CD8-positive, alpha-beta memory T cell (primary cell): ENCODE results near the gene SLC16A8. TPM values are rescaled to one million over a fixed set of nuclear protein-coding genes. Genes with fewer than 3 reads are reported as not detected.
"Not testable (repeated sequence)": the region's sequence is repeated elsewhere in the genome, so short reads cannot be mapped to it uniquely, and the experiment has no call there.

Experiments used
- CTCF ChIA-PET: fragments of 350-600 bp; sonication (Branson Sonifier 250); formaldehyde crosslinking; loops from one replicate; lab custom pipeline; 2021; ENCODE audit warnings: antibody characterized with exemption; lab: Charles Lee
- POLR2A ChIA-PET: fragments of 350-600 bp; sonication (Branson Sonifier 250); formaldehyde crosslinking; loops from one replicate; lab custom pipeline; 2021; ENCODE audit warnings: antibody characterized with exemption; lab: Charles Lee
- DNase-seq, 5 donors: peaks; one replicate each; pipeline versions ENCODE4 v3.0.0 to v3.0.0-alpha.2; 2020 to 2022; ENCODE audit warnings: mixed read lengths in 1 of 5
- H3K27ac ChIP-seq: one replicate; pipeline ENCODE4 v1.7.0; 2013; ENCODE audit warnings: low read depth, mild to moderate bottlenecking, low read length, moderate library complexity
- H3K27me3 ChIP-seq: 2 replicates; pipeline ENCODE4 v1.7.0; 2013; ENCODE audit warnings: low read length, mild to moderate bottlenecking; ENCODE audit not compliant: insufficient read depth, poor library complexity, severe bottlenecking
- H3K36me3 ChIP-seq: 2 replicates; pipeline ENCODE4 v1.7.0; 2013; ENCODE audit warnings: mild to moderate bottlenecking, low read length, moderate library complexity; ENCODE audit not compliant: insufficient read depth
- H3K4me1 ChIP-seq: 2 replicates; pipeline ENCODE4 v1.7.0; 2013; ENCODE audit warnings: mild to moderate bottlenecking, low read length, moderate library complexity; ENCODE audit not compliant: insufficient read depth
- H3K4me3 ChIP-seq: 2 replicates; pipeline ENCODE4 v1.7.0; 2013; ENCODE audit warnings: mild to moderate bottlenecking, low read length
- H3K9me3 ChIP-seq: 2 replicates; pipeline ENCODE4 v1.7.0; 2013; ENCODE audit warnings: mild to moderate bottlenecking, low read length
- H3K27ac Mint-ChIP-seq, 8 donors: one replicate each; pipeline ENCODE4 v1.8.0; 2020 to 2021; ENCODE audit warnings: mixed read lengths in 8 of 8, mild to moderate bottlenecking in 6 of 8, inconsistent platforms in 3 of 8, moderate library complexity in 3 of 8
- H3K27me3 Mint-ChIP-seq, 2 donors: one replicate each; pipeline ENCODE4 v1.8.0; 2020 to 2021; ENCODE audit warnings: mixed read lengths in 2 of 2, mild to moderate bottlenecking in 1 of 2, moderate library complexity in 1 of 2
- H3K36me3 Mint-ChIP-seq, 3 donors: one replicate each; pipeline ENCODE4 v1.8.0; 2020 to 2021; ENCODE audit warnings: mixed read lengths in 3 of 3, inconsistent platforms in 1 of 3, mild to moderate bottlenecking in 1 of 3
- H3K4me1 Mint-ChIP-seq, 3 donors: one replicate each; pipeline ENCODE4 v1.8.0; 2020 to 2021; ENCODE audit warnings: mixed read lengths in 3 of 3, inconsistent platforms in 1 of 3, mild to moderate bottlenecking in 1 of 3
- H3K4me3 Mint-ChIP-seq, 7 donors: one replicate each; pipeline ENCODE4 v1.8.0; 2020 to 2021; ENCODE audit warnings: mixed read lengths in 7 of 7, mild to moderate bottlenecking in 6 of 7, moderate library complexity in 4 of 7, inconsistent platforms in 2 of 7
- H3K9me3 Mint-ChIP-seq, 5 donors: one replicate each; pipeline ENCODE4 v1.8.0; 2020 to 2022; ENCODE audit warnings: mixed read lengths in 5 of 5, mild to moderate bottlenecking in 3 of 5, moderate library complexity in 2 of 5, inconsistent platforms in 1 of 5
- polyA plus RNA-seq: library from polyadenylated mRNA; unstranded; fragments of 300-500 nt; fragmentation: Illumina TruSeq; gene quantifications from one replicate; pipeline ENCODE4 v1.2.3, GENCODE V29; 2021
- total RNA-seq, 2 experiments: library from RNA; stranded (reverse); gene quantifications; one replicate each; pipeline ENCODE4 v1.2.3, GENCODE V29; 2021

SLC16A8 gene
- total and polyA plus RNA-seq, 3 experiments from 2014 or later: 0.35 TPM; not detected in 2

DNA sequence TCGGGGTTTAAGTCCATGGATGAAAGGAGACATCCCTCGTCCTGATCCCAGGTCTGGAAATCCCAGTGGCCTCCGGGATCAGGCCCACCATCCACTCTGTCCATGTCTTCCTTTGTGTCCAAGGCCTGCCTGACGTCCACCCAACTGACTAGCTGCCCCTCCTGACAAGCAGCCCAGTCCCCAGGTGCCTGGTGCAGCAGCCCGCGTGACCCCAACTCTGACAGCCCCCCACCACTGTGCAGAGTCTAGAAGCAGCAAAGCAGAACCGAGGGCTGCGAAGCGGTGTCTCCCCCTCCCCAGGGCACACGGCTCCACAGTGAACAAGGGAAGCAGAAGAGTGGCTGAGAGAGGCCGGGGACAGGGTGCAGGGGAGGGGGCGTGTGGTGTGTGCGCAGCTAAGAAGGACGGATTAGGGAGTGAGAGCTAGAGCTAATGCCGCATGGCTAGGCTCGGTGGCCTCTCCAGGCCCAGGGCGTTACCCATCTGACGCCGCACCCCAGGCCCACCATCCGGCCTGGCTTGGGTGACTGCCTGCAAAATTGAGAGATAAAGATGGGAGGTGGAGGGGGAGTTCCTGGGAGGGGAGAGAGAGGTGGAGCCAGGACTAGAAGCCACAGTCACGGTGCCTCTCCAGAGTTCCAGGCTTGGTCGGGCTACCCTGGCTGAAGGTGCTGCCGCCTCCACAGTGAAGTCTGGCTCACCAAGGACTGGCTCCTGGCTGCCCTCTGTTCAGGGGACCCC lies 43.1 kb upstream of the SLC16A8 start:
- peaks cover 0 to 51% (median 2%) of the 10 kb centered on the region in 3 donors for H3K36me3 Mint-ChIP-seq
- no peaks in the 10 kb centered on the region for H3K4me1 ChIP-seq
- H3K27ac Mint-ChIP-seq: no peak overlapping the region
- no peaks in the 10 kb centered on the region for H3K27me3 Mint-ChIP-seq
- H3K4me3 ChIP-seq: no peak overlapping the region
- H3K9me3 Mint-ChIP-seq: no peaks in the 10 kb centered on the region
- no peak overlapping the region for H3K27ac ChIP-seq
- no peaks in the 10 kb centered on the region for H3K9me3 ChIP-seq
- peaks cover 2% of the 10 kb centered on the region for H3K36me3 ChIP-seq
- ChIA-PET CTCF (no interaction called here), POLR2A (no interaction called here)
- no peak for DNase-seq
- no peaks in the 10 kb centered on the region for H3K4me1 Mint-ChIP-seq
- H3K27me3 ChIP-seq: no peaks in the 10 kb centered on the region
- no peak overlapping the region for H3K4me3 Mint-ChIP-seq

DNA sequence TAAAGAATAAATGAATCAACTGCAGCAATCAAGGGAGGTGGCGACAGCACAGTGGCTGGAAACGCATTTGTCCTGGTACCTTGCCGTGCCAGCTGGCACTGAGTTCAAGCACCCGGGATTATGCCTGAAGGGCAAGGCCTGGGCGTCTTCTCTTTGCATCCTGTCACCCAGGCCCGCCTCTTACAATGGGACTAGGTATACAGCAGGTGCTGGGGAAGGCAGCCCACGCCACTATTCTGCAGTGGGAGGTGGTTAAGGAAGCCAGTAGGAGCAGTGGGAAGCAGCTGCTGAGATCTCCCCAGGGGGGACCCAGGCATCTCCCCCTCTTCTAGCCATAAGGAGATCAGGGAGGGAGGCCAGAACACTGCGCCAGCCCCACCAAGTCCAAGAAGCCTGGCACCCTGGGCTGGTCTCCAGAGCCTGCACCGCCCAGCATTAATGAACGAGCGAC lies 41.8 kb upstream of the SLC16A8 start:
- no peak overlapping the region for H3K27ac Mint-ChIP-seq
- no peaks in the 10 kb centered on the region for H3K4me1 Mint-ChIP-seq
- H3K4me1 ChIP-seq: no peaks in the 10 kb centered on the region
- no peaks in the 10 kb centered on the region for H3K27me3 ChIP-seq
- H3K4me3 ChIP-seq: no peak overlapping the region
- no peak overlapping the region for H3K4me3 Mint-ChIP-seq
- H3K27ac ChIP-seq: no peak overlapping the region
- no peaks in the 10 kb centered on the region for H3K9me3 Mint-ChIP-seq
- H3K9me3 ChIP-seq: no peaks in the 10 kb centered on the region
- H3K36me3 Mint-ChIP-seq: peaks cover 0 to 42% (median 0%) of the 10 kb centered on the region in 3 donors
- CTCF ChIA-PET: interaction anchor here (1.1 kb wide), 1 partner anchor 11 kb away, joined by 4 read pairs; no protein-coding TSS in a partner anchor
- POLR2A ChIA-PET: no interaction called here
- DNase-seq: no peak
- no peaks in the 10 kb centered on the region for H3K27me3 Mint-ChIP-seq
- H3K36me3 ChIP-seq: no peaks in the 10 kb centered on the region

DNA sequence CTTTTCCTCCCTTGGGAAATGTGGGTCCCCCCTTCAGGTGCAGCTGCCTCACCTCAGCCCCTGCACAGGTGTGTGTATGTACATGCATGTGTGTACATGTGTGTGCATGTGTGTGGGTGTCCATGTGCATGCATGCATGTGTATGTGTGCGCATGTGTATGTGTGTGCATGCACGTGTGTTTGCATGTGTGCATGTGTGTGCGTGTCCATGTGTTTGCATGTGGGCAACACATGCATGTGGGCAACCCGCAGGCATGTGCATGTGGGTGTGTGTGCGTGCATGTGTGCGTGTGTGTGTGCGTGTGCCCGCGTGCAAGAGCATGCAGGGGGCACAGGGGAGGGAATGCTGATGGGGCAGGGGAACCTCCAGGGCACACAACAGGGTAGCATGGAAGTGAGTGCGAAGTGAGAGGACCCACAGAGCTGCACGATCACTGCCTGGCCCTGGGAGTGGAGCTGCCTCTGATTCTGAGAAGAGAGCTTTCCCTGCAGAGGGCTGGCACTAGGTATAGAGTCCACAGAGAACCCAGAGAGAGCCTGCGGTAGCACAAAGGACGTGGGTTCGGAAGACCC lies 41.1 kb upstream of the SLC16A8 start:
- Histone ChIP-seq H3K36me3 (no peaks in the 10 kb centered on the region), H3K27ac (no peak overlapping the region), H3K4me1 (no peaks in the 10 kb centered on the region), H3K9me3 (no peaks in the 10 kb centered on the region), H3K4me3 (no peak overlapping the region), H3K27me3 (no peaks in the 10 kb centered on the region)
- Mint-ChIP-seq H3K4me1 (no peaks in the 10 kb centered on the region), H3K9me3 (no peaks in the 10 kb centered on the region), H3K27ac (peak overlapping the region in 1 of 8 donors; percentile 61), H3K27me3 (no peaks in the 10 kb centered on the region), H3K36me3 (peaks cover 0 to 41% (median 0%) of the 10 kb centered on the region in 3 donors), H3K4me3 (no peak overlapping the region)
- ChIA-PET POLR2A (no interaction called here), CTCF (interaction anchor here (1.1 kb wide), 1 partner anchor 10 kb away, joined by 4 read pairs; no protein-coding TSS in a partner anchor)
- no peak for DNase-seq

DNA sequence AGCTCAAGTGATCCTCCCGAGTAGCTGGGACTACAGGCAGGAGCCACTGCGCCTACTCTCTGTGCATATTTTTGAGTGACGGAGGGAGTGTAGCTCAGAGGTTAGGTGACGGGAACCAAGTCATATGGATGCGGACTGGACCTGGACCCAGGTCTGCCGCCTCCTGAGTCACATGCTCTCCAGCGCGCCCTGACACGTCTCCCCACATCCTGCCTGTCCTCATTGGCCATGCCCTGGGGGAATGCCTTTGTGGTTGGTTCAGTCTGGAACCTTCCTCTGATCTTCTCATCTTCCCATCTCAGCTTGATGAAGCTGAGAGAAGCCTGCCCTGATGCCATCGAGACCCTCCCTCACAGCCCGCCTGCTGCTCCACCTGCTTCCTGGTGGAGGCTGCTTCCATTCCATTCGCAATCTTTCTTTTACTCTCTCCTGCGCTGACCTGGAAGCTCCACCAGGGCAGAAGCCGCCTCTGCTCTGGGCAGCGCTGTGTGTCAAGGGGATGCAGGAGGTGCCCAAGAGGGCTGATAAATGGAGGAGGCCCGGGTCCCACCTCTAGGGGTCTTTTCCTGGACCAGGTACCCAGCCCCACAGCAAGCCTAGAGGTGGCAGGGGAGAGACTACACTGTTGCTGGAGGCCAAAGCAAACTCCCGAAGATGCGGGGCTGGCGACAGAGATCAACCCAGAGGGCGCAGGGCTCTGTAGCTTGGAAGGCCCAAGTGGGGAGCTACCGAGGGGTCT lies 40.4 kb upstream of the SLC16A8 start:
- H3K4me3 Mint-ChIP-seq: no peak overlapping the region
- no peak overlapping the region for H3K27ac ChIP-seq
- H3K9me3 Mint-ChIP-seq: no peaks in the 10 kb centered on the region
- peaks cover 0 to 37% (median 0%) of the 10 kb centered on the region in 3 donors for H3K36me3 Mint-ChIP-seq
- H3K4me1 ChIP-seq: no peaks in the 10 kb centered on the region
- H3K9me3 ChIP-seq: no peaks in the 10 kb centered on the region
- H3K27me3 Mint-ChIP-seq: no peaks in the 10 kb centered on the region
- H3K27ac Mint-ChIP-seq: peak overlapping the region in 3 of 8 donors; percentile 4 to 88 (median 5)
- no peak for DNase-seq
- H3K36me3 ChIP-seq: no peaks in the 10 kb centered on the region
- no peaks in the 10 kb centered on the region for H3K4me1 Mint-ChIP-seq
- ChIA-PET POLR2A (no interaction called here), CTCF (interaction anchor here (1.1 to 2.6 kb wide), 2 partner anchors 10 kb away, joined by 4 to 12 read pairs; no protein-coding TSS in a partner anchor)
- no peak overlapping the region for H3K4me3 ChIP-seq
- no peaks in the 10 kb centered on the region for H3K27me3 ChIP-seq

DNA sequence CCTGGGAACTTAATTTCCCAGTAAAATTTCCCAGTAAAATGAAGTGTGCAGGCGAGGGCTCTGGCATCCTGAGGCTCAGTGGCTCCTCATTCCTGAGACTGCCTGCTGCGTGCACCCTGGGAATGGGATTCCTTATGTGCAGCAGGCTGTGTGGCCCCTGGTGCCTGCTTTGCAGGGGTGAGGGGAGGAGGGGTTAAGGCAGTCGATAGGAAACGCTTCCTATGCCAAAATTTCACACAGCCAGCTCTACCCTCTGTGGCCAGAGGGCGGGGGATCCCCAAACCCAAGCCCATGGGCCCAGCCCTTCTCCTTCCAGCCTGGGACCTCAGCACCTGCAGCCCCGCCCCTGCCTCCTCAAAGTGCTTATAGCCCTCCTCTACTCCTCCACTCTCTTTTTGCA lies 38.6 kb upstream of the SLC16A8 start:
- Histone ChIP-seq H3K27ac (no peak overlapping the region), H3K27me3 (no peaks in the 10 kb centered on the region), H3K9me3 (no peaks in the 10 kb centered on the region), H3K4me1 (no peaks in the 10 kb centered on the region), H3K36me3 (no peaks in the 10 kb centered on the region), H3K4me3 (no peak overlapping the region)
- ChIA-PET CTCF (interaction anchor here (2.6 kb wide), 1 partner anchor 8 kb away, joined by 12 read pairs; no protein-coding TSS in a partner anchor), POLR2A (no interaction called here)
- Mint-ChIP-seq H3K27me3 (no peaks in the 10 kb centered on the region), H3K4me1 (no peaks in the 10 kb centered on the region), H3K36me3 (peaks cover 0 to 36% (median 3%) of the 10 kb centered on the region in 3 donors), H3K9me3 (no peaks in the 10 kb centered on the region), H3K27ac (no peak overlapping the region), H3K4me3 (no peak overlapping the region)
- DNase-seq: no peak

DNA sequence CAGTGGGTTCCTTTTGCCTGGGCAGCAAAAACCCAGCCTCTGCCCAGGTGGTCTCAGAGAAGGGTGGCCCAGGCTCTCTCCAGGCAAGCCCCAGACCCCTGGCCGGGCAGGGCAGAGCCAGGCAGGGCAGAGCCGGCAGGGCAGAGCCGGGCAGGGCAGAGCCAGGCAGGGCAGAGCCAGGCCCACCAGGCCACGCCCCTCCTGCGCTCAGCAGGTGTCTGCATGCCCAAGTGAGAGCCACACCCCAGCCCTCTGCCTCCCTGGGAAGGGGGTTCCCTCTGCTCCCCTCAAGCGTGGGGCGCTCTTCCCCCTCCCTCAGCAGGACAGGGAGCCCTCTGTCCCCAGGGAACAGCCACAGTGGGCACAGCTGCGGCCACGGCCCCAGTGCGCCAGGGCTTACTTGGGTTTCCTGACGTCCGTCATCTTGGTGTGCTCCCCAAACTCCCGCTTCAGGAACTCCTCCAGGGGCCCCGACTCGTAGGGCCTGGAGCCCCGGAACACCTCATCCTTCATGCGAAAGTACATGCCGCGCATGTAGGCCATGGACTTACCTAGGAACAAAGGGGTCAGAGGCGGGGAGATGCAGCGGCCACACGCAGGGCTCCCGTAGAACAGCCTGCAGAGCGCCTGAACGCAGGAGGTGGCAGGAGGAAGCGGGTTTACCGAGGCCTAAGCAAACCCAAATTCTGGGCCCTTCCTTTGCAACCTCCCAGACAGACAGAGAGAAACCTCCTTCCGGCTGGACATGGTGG lies 36.6 kb upstream of the SLC16A8 start:
- CTCF ChIA-PET: no interaction called here
- no peaks in the 10 kb centered on the region for H3K4me1 Mint-ChIP-seq
- no peak overlapping the region for H3K4me3 Mint-ChIP-seq
- Histone ChIP-seq H3K27ac (no peak overlapping the region), H3K4me3 (no peak overlapping the region), H3K27me3 (no peaks in the 10 kb centered on the region), H3K4me1 (no peaks in the 10 kb centered on the region), H3K36me3 (no peaks in the 10 kb centered on the region), H3K9me3 (no peaks in the 10 kb centered on the region)
- no peak overlapping the region for H3K27ac Mint-ChIP-seq
- DNase-seq: no peak
- H3K27me3 Mint-ChIP-seq: no peaks in the 10 kb centered on the region
- POLR2A ChIA-PET: no interaction called here
- peaks cover 0 to 21% (median 3%) of the 10 kb centered on the region in 3 donors for H3K36me3 Mint-ChIP-seq
- H3K9me3 Mint-ChIP-seq: no peaks in the 10 kb centered on the region

DNA sequence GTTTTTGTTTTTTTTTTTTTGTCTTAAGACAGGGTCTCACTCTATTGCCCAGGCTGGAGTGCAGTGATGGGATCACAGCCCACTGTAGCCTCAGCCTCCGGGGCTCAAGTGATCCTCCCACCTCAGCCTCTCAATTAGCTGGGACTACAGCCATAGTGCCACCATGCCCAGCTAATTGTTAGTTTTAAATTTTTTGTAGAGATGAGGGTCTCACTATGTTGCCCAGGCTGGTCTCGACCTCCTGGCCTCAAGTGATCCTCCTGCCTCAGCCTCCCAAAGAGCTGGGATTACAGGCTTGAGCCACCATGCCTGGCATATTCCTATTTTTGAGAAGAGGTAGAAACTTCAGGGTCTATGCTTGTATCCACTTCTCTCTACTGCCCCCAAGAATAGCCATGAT lies 34.8 kb upstream of the SLC16A8 start:
- H3K4me3 Mint-ChIP-seq, H3K36me3 ChIP-seq, DNase-seq, H3K27me3 Mint-ChIP-seq, H3K9me3 Mint-ChIP-seq, H3K27me3 ChIP-seq, H3K9me3 ChIP-seq, POLR2A ChIA-PET, H3K27ac ChIP-seq, H3K4me3 ChIP-seq, H3K4me1 Mint-ChIP-seq, H3K4me1 ChIP-seq: not testable (repeated sequence)
- Mint-ChIP-seq H3K36me3 (peaks cover 3 to 27% (median 5%) of the 10 kb centered on the region in 3 donors), H3K27ac (peak overlapping the region in 1 of 8 donors; percentile 12)
- CTCF ChIA-PET: interaction anchor here (1.3 kb wide), 1 partner anchor 15 kb away, joined by 3 read pairs; no protein-coding TSS in a partner anchor
